NCI-H2081 (cell line): Measurements from ENCODE around the gene TLK1.
A peak's percentile ranks its signal among the peaks of the same experiment; 100 is the strongest.
"Not testable (repeated sequence)": the region's sequence is repeated elsewhere in the genome, so short reads cannot be mapped to it uniquely, and the experiment has no call there.

ENCODE experiments used
- DNase-seq, 2 experiments: peaks; one replicate each; lab custom pipeline; 2025; lab: John Stamatoyannopoulos, UW

TLK1 gene

DNA sequence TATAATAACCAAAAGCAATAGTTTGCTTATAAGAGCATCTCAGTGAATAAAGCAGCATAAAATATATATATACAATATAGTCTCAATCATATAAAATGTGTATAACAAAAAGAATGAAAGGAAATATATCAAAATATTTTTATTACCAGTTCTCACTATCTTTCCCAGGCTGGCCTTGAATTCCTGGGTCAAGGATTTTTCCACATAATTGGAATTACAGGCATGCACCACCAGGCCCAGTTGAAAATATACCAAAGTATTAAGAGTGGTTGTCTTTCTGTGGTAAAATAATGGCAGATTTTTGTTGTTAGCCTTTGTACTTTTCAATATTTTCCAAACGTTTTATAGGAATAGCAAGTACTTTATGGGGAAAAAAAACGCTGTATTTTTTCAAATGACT lies 8.6 kb upstream of the TLK1 start:
- no peak for DNase-seq

DNA sequence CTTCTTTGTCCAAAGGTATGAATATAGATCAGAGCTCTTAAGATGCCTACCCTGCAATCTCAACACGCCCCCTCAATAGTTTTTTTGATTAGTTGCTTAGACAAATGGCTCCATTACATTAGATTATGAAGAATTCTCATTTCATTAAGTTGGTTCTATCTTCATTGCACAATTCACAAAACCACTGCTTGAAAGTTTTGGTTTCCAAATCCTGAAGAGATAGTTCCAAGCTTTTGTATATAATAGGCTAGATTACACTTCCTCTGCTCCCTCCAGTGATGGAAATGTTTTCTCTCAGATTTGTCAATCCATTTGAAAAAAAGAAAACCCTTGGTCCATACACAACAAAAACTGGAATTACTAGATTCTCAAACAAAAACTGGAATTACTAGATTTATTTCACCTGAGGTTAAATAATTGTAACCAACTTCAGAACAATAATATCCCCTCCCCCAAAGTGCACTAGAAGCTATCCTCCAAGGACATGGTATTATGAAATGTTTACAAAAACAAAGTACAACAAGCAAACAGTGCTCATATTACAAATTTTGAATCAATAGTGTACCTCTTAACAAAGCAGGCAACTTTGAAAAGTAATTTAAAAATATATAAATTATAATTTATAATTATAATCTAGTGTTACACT lies 6.8 kb upstream of the TLK1 start:
- no peak for DNase-seq

DNA sequence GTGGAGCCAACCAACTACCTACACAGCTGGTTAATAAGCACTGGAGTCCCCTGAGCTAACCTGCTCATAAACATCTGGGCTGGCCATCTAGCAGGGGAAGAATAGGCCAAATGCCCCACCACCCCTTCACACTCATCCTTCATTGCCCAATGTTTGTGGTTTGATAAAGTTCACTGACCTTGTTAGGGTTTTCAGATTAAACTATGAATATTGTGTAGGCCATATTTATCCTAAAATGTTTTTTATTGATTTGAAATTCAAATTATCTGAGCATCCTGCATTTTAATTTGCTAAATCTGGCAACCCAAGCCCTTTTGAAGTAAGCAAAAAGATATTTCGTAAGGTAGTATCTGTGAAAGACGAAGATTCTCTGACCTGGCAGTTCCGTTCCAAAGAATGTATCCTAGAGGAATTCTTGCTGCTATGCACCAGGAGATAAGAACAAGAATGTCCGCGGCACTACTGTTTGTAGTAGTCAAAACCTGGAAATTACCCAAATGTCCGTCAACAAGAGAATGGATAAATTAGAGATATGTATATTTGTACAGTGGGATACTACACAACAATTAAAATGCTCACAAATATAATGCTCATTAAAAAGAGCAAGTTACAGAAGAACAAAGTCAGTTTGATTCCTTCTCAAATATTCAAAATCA lies 5.8 kb upstream of the TLK1 start:
- no peak for DNase-seq

DNA sequence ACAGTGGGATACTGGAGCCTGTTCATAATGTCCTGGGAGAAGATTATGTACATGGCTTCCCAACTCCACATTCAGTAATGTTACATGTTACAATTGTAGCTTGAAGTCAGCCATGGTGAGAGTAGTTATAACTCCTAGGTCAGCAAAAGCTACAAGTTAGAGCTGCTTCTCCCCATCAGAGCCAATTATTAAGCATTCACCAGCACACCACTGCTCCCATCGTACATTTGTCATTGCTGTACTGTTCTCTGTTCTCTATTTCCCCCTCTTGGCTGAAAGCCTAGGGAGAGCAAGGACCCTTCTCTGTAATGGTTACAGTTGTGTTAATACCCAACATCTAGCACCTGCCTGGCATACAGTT lies 5.3 kb upstream of the TLK1 start:
- no peak for DNase-seq

DNA sequence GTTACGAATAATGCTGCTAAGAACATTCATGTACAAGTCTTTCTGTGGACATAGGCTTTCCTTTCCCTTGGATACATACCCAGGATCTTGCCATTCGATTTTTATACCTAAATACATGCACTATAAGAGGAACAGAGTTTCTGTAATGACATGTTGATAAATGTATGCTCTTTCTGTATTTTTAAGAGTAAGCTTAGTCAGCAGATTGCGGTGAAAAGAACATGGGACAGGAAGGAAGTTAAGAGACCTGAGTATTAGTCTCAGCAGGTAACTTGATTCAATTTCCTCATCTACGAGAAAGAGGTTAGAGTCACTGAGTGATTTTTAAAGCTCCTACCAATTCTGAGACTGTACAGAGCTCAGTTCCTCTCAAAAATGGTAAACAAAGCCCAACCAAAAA lies 2.6 kb upstream of the TLK1 start:
- no peak for DNase-seq

DNA sequence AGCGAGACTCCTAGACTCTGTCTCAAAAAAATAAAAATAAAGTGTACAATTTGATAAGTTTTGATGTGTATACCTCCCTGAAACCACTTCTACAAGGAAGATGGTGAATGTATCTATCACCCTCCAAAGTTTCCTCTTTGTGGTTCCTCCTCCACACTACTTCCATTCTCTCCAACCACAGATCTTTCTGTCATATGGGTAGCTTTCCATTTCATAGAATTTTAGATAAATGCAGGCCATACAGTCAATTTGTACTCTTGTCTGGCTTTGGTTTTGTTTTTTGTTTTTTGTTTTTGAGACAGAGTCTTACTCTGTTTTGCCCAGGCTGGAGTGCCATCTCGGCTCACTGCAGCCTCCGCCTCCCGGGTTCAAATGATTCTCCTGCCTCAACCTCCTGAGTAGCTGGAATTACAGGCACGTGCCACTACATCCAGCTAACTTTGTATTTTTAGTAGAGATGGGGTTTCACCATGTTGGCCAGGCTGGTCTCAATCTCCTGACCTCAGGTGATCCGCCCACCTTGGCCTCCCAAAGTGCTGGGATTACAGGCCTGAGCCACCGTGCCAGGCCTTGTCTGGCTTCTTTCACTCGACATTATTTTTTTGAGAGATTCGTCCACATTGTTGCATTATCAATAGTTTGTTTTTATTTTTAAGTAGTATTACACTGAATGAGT lies 2.0 kb upstream of the TLK1 start:
- not testable (repeated sequence) for DNase-seq

DNA sequence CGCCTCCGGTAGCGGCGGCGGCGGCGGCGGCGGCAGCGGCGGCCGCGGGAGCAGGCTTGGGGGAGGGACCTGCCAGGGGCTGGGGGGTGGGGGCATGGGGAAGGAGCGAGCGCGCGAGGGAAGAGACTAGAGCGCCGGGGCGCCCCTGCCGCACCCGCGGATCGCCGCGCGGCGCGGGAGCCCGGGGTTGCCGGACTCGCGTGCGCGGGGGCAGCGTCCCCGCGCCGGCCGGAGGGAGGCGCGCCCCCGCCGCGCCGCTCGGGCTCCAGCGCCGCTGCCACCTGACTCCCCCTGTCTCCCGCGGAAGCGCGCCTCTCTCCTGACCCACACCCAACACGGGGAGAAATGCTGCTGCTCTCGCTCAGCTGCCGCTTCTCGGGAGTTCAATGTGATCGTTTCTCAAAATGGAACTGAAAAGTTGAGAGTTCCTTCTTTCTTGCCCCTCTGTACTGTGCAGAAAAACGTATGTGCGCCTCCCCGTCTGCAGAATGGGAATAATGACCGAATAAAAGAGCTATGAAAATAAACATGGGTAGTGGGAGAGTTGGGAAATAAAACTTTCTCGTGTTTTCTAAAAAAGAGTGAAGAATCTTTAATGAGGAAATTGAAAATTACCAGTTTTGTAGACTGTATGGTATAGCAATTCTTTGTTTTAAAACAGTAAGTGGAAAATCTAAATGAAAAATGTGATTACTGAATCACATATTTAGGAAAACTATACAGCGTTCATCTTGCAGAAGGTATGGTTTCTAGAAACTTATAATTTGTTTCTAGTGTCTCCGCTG lies 455 bp upstream of the TLK1 start:
- peak; percentile 59 to 85 for DNase-seq

DNA sequence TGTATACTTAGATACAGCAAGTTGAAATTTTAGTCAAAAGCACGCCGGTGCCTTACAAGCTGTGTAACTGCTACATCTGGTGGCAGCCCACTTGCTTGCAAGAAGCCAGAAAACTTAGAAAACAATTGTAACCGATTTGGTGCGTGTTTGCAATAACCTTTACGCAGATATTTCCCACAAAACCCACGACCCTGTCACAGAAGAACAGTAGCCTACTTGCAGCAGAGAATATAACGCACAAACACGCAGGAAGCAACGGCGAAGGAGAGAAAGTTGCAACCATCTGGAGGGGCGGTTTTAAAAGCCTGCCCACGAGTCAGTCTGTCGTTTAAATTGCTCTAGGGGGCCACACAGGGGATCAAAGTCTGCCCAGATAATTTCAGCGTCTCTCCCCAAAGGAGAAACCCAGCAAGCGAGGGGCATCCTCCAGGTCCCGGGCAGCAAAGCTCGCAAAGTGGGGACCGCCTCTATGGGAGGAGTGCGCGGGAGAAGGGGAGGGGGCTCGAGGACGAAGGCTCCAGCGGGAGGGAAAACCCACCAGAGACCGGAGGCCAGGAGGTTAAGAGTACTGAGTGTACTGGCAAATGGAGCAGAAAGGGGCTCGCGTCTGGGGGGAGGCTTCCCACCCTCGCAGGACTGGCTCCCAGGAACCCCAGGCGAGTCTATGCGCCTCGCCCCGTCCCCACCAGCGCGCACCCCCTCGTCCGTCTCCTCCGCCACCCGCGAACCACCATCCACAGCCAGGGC lies 1.1 kb downstream of the TLK1 start:
- peak; percentile 47 to 54 for DNase-seq

DNA sequence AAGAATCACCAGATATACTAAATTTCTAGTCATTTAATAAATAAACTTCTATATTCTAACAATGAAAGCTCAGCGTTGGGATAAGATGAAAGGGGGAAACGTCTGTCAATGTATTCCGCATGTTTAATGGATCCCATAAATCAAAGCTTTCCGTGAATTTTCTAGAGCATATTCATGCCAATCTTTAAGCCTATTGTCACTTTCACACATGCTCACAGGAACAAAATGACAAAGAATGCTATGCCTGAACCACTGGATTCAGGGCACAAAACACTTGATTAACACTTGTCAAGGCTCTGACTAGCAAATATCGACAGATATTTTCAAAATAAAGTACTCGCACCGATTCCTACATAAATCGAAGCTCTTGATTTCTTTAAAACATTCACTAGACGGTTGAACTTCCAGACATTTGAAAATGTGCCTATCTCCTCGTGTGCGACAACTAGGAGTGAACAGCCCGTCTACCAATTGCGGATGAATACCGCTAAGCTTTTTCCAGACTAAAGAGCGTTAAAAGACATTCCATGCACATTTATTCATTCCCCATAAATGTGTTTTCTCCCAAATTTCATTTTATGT lies 1.8 kb downstream of the TLK1 start:
- DNase-seq: peak in 1 of 2 experiments; percentile 63

DNA sequence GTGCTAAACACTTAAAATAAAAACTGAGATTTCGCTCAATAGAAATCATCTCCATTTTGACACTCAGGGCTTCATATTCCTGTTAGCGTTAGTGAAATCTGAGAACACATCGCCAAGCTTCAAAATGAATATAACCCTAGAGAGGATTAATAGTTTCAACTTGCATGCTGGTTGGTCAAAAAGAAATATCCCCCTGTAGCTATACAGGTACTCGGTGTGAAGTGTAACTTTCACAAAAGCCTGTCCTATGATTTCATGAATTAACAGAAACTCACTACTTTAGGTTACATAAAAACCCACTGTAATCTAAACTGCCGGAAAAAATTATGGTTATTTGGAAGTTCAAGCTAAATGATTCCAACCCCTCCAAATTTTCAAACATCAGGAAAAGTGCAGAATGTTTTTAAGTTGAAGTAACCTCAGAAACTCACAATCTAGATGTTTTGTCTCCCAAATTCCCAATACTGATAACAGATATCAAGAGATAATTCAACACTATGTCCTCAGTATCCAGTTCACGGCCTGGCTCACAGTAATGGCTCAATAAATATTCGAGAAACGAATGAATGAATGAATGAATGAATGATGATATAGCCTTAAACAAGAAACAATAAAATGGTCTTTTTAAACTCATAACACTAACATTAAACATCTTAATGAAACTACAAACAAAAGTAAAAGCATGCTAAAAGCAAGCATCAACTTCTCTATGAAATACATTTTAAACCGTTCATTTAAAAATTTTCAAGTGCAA lies 2.5 kb downstream of the TLK1 start:
- DNase-seq: no peak

DNA sequence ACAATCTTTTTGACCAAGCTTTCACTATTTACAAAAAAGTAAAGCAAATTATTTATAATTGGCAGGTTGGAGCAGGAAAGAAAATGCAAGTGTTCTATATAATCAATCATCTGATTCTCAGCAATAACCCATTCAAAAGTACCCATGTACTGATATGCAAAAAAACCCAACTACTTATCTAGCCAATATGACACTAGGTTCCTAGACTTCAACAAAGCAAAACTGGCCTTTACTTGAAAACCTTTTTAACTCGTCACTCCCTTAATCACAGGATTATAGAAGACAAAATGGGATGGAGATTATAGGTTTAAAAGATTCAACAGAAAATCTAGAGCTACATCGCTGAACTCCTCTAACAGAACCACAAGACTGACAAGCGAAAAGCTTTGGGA lies 3.6 kb downstream of the TLK1 start:
- DNase-seq: no peak

DNA sequence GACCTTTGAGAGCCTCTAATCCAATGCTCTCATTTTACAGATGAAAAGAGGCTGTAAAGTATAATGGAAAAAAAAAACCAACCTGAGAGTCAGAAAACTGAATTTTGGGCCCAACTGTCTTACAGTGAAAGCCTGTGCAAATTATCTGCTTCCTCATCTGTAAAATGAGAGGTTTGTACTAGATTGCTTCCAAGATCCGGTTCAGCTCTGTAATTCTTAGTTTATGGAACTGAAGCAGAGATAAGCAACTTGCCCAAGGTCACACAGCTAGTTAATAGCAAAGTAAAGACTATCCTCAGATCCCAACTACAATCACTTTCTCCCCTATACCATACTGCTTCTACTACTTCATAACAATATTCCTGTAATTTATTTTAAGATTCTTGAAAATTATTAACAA lies 6.3 kb downstream of the TLK1 start:
- DNase-seq: no peak

DNA sequence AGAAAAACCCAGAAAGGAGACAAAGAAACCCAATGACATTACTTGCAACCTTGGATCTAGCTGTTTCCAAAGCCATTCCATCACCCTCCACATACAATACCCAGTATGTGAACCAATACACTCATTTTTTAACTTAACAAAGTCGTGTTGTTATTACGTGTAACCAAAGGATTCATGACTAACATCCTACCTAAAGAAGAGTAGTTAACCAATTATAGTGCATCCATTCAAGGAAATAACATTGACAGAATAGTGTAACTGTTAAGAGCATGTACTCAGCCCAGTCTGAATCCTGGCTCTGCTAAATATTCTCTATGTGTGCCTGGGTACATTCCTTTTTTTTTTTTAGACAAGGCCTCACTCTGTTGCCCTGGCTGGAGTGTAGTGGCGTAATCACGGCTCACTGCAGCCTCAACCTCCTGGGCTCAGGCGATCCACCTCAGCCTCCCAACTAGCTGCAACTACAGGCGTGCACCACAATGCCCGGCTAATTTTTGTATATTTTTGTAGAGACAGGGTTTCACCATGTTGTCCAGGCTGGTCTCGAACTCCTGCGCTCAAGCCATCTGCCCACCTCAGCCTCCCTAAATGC lies 9.9 kb downstream of the TLK1 start:
- no peak for DNase-seq

DNA sequence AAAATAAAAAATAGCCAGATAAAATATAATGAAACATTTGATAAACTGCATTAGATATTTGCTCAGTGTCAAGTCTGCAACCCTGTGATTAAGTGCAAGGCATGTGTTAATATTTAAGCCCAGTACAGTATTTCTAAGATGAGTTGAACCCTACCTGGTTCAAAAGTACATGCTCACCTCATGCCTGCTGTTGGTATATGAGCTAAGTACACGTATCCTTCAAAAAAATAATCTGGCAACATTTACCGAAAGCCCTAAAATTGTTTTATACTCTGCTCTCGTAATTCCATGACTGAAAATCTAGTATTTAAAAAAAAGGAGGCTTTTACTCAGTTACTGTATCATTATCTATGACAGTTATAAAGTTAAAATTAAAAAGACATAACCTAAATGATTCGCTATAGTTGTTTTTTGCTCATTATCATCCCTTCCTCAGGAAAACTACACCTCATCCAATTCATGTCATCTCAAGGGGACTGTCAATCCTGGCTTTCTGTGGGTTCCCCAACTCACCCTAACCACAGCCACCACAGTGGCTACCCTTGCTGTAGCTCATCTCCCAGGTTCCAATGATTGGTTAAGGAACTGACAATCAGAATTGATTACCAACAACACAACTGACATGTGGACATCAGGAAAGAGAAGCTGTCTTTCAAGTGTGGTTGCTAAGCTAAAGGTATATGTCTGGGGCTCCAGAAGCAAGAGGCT lies 10.6 kb downstream of the TLK1 start:
- no peak for DNase-seq

DNA sequence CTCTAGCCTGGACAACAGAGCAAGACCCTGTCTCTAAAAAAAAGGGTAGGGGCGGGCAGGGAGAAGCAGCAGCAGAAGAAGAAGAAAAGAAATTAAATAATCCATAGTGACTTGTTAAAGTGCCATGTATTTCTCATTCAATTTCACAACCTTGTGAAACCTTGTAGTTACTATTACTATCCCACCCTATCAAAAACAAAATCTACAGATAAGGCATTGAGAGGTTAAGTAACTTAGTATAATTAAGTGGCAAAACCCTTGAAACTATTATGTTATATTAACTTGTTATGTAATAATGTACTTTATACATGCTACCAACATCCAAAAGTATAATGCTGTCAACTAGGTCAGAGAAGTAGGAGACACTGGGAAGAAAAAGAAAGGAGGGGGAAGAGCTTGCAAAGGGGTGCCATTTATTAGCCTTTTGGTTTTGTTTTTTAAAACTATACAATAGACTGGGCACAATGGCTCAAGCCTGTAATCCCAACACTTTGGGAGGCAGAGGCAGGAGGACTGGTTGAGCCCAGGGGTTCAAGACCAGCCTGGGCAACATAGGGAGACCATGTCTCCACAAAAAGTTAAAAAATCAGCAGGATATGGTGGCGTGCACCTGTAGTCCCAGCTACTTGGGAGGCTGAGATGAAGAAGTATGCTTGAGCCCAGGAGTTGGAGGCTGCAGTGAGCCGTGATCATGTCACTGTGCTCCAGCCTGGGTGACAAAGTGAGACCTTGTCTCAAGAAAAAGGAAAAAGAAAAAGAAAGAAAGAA lies 11.3 kb downstream of the TLK1 start:
- DNase-seq: no peak

DNA sequence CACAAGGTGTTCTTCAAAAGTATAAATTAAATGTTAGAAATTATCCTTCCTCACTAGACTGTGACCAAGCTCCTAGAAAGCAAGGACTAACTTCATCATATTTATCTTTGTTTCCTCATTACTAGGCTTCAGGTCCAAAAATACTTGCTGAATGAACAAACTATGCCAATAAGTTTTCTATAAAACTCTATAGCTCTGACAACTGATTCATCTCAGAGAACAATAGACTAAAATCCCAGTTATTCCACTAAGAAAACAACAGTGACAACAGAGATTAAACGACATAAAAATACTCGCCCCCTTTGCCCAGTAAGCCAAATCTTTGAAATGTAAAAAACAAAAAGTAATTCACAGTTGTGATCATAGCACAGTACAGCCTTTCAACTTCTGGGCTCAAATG lies 13.6 kb downstream of the TLK1 start:
- DNase-seq: no peak

DNA sequence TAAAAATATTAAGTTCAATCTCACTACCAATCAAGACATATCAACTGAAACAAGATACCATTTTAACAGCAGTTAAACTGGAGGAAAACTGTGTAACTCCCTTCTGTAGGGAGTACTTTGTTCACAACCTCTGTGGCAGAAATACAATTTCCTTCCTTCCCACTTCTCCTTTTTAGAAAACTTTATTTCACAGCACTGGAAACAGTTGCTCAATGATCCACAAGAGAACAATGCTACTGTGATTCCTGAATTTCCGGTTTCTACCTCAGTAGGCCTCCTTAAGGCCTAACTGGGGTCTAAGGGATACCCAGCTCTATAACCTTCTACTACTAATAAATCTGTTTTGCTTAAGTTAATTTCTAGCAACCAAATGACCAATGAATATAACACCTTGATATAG lies 14.1 kb downstream of the TLK1 start:
- DNase-seq: no peak

DNA sequence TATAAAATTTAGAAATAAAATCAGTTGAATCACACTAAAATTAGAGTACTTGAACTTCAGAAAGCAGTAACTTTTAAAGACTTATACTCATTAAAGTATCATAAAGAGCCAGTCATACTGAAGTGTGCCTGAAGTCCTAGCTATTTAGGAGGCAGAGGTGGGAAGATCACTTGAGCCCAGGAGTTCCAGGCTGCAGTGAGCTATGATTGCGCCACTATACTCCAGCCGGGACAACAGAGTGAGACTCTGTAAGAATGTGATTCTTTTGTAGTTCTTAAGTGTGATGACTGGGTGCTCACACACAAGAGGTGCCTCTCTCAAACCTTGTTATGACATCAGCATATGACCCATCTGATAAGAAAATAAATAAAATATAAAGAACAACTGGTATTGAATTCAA lies 14.6 kb downstream of the TLK1 start:
- DNase-seq: no peak

DNA sequence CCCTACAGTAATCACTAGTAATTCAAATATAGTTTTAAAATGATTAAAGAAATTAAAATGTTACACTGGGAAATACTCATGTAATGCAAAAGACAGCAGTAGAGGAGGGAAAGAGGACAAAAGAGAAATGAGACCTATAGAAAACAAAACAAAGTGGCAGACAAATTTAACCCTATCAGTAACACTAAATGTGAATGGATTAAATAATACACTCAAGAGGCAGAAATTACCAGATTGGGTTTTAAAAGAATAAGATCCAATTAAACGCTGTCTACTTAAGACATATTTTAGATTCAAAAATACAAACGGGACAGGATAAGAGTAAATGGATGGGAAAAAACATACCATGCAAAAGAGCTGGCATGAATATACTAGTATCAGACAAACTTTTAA lies 17.0 kb downstream of the TLK1 start:
- DNase-seq: no peak
